ENCODE results near the gene MAPK6. TPM values are rescaled to one million over a fixed set of nuclear protein-coding genes. Genes with fewer than 3 reads are reported as not detected.
"Not testable (repeated sequence)": the region's sequence is repeated elsewhere in the genome, so short reads cannot be mapped to it uniquely, and the experiment has no call there.

MAPK6 gene
- total RNA-seq, 2 experiments from 2014 or later, result 27.3 to 28.1 TPM

DNA sequence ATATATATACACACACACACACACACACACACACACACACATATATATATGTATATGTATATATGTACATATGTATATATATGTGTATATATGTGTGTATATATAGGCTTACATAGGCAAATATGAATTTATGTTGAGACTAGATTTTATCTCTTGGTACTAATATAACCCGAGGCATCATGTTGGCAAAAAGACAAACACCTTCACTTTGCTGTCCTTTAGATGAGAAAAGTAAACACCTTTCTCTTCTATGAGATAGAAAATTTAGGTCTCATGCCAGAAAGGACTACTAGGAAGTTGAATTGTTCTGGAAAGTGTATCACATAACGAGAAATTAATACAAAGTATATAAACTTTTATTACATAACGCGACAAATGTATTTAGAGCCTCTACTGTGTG is 27.9 kb upstream of the MAPK6 start:
- Mint-ChIP-seq H3K4me3 (no peak overlapping the region), H3K4me1 (no peaks in the 10 kb centered on the region), H3K9me3 (ENCODE audit: low read depth) (no peaks in the 10 kb centered on the region), H3K27me3 (no peaks in the 10 kb centered on the region), H3K27ac (no peak overlapping the region), H3K36me3 (ENCODE audit: low read depth) (no peaks in the 10 kb centered on the region)
- ATAC-seq (no peak), DNase-seq (no peak)
- ChIA-PET CTCF (interaction anchor here (0.7 kb wide), 1 partner anchor 14 kb away, joined by 3 read pairs; no protein-coding TSS in a partner anchor), POLR2A (interaction anchor here (0.7 kb wide), 1 partner anchor 25 kb away, joined by 3 read pairs; no protein-coding TSS in a partner anchor)
- intact Hi-C loops (cut with DNase I, micrococcal nuclease), result no loop called here

- ATAC-seq, result no peak
- H3K36me3 Mint-ChIP-seq (ENCODE audit: low read depth), result no peaks in the 10 kb centered on the region
- H3K27me3 Mint-ChIP-seq, result no peaks in the 10 kb centered on the region
- CTCF ChIA-PET, result interaction anchor here (1.1 kb wide), 1 partner anchor 13 kb away, joined by 3 read pairs; no protein-coding TSS in a partner anchor
- no peaks in the 10 kb centered on the region for H3K9me3 Mint-ChIP-seq (ENCODE audit: low read depth)
- intact Hi-C loops (cut with DNase I, micrococcal nuclease), result no loop called here
- DNase-seq, result no peak
- no peak overlapping the region for H3K4me3 Mint-ChIP-seq
- no peak overlapping the region for H3K27ac Mint-ChIP-seq
- no peaks in the 10 kb centered on the region for H3K4me1 Mint-ChIP-seq
- POLR2A ChIA-PET, result no interaction called here
Observed at GRCh38 chr15:51992953-51993352, 26.1 kb upstream of the MAPK6 start.

DNA sequence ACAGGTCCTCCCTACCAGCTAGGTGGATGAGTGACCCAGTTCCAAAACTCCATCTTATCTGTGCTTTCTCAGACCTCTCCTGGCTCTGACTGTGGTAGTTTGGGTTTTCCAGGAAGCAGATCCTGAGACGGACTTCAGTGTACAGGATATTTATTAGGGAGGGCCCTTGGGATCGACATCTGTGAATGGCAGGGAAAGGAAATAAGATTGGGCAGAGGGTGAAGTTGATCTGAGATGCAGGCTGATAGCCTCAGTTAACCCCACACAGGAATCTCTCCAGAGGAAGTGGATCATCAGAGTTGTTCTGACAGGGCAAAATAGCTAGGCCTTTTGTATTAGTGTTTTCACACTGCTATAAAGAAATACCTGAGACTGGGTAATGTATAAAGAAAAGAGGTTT is 16.7 kb upstream of the MAPK6 start:
- ATAC-seq (no peak), DNase-seq (no peak)
- Mint-ChIP-seq H3K4me3 (no peak overlapping the region), H3K36me3 (ENCODE audit: low read depth) (peaks cover 4% of the 10 kb centered on the region), H3K4me1 (peaks cover 38% of the 10 kb centered on the region), H3K9me3 (ENCODE audit: low read depth) (peaks cover 2% of the 10 kb centered on the region), H3K27ac (no peak overlapping the region), H3K27me3 (no peaks in the 10 kb centered on the region)
- POLR2A ChIA-PET, result no interaction called here
- intact Hi-C loops (cut with DNase I, micrococcal nuclease), result no loop called here
- CTCF ChIA-PET, result no interaction called here

DNA sequence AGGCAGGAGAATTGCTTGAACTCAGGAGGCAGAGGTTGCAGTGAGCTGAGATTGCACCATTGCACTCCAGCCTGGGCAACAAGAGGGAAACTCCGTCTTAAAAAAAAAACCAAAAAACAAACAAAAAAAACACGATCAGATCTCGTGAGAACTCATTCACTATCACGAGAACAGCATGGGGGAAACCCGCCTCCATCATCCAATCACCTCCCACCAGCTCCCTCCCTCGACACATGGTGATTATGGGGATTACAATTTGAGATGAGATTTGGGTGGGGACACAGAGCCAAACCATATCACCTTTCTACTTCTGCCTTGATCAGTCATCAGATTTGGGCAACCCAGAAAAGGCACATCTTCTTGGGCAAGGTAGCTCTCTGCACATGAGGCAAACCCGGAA is 15.9 kb upstream of the MAPK6 start:
- H3K9me3 Mint-ChIP-seq (ENCODE audit: low read depth); H3K36me3 Mint-ChIP-seq (ENCODE audit: low read depth); H3K27ac Mint-ChIP-seq; H3K27me3 Mint-ChIP-seq; H3K4me3 Mint-ChIP-seq; intact Hi-C loops (cut with DNase I, micrococcal nuclease); ATAC-seq; DNase-seq: not testable (repeated sequence)
- ChIA-PET POLR2A (interaction anchor here (0.6 kb wide), 1 partner anchor 124 kb away, joined by 3 read pairs; no protein-coding TSS in a partner anchor), CTCF (interaction anchor here (0.6 to 1.4 kb wide), 2 partner anchors 19 to 265 kb away, joined by 3 read pairs; no protein-coding TSS in a partner anchor)
- H3K4me1 Mint-ChIP-seq, result peaks cover 42% of the 10 kb centered on the region

GRCh38 chr15:52003710-52004109 is 15.3 kb upstream of the MAPK6 start:
- ChIA-PET CTCF (interaction anchor here (1.4 to 1.5 kb wide), 2 partner anchors 18 to 26 kb away, joined by 3 to 4 read pairs; no protein-coding TSS in a partner anchor), POLR2A (interaction anchor here (0.6 kb wide), 1 partner anchor 124 kb away, joined by 3 read pairs; no protein-coding TSS in a partner anchor)
- no peak for ATAC-seq
- Mint-ChIP-seq H3K4me1 (peaks cover 48% of the 10 kb centered on the region), H3K36me3 (ENCODE audit: low read depth) (peaks cover 4% of the 10 kb centered on the region), H3K27me3 (no peaks in the 10 kb centered on the region), H3K9me3 (ENCODE audit: low read depth) (peaks cover 2% of the 10 kb centered on the region), H3K27ac (no peak overlapping the region), H3K4me3 (no peak overlapping the region)
- intact Hi-C loops (cut with DNase I, micrococcal nuclease), result no loop called here
- no peak for DNase-seq

DNA sequence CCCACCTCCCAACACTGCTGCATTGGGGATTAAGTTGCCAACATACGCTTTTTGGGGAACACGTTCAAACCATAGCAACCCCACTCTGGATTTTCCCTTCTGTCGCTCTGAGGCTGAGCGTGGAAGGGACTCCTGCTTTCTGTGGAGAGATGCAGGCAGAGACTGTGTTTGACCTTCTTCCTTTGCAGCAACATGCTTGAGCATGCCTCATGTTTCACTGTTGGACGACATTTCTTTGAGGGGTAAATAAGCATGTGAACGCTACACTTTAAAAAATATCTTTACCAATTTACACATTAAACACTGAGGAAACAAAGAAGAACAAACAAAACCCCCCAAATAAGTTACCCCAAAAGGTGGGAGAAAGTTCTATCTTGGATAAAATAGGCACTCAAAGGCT is 14.2 kb upstream of the MAPK6 start:
- no peak overlapping the region for H3K4me3 Mint-ChIP-seq
- intact Hi-C loops (cut with DNase I, micrococcal nuclease), result loop anchor here (5.0 kb wide), 4 partner anchors 33 to 1098 kb away; partner anchors contain the start of genes AP4E1 (in 1 of the 2) and LEO1 (in 1 of the 2)

GRCh38 chr15:52005748-52006701 is 13.0 kb upstream of the MAPK6 start:
- CTCF ChIA-PET, result interaction anchor here (0.6 to 1.8 kb wide), 4 partner anchors 13 to 24 kb away, joined by 3 to 8 read pairs (median 4); no protein-coding TSS in a partner anchor
- POLR2A ChIA-PET, result interaction anchor here (0.8 to 0.9 kb wide), 3 partner anchors 11 to 34 kb away, joined by 3 read pairs; partner anchors contain the start of gene LEO1
- Mint-ChIP-seq H3K4me3 (peak overlapping the region; percentile 6), H3K9me3 (ENCODE audit: low read depth) (peaks cover 2% of the 10 kb centered on the region), H3K27ac (peak overlapping the region; percentile 56), H3K27me3 (no peaks in the 10 kb centered on the region), H3K4me1 (peaks cover 64% of the 10 kb centered on the region), H3K36me3 (ENCODE audit: low read depth) (peaks cover 4% of the 10 kb centered on the region)
- DNase-seq (peak; percentile 54), ATAC-seq (peak; percentile 90)
- intact Hi-C loops (cut with DNase I, micrococcal nuclease), result loop anchor here (1.0 to 5.0 kb wide), 9 partner anchors 8 to 1099 kb away; partner anchors contain the start of genes AP4E1 (in 1 of the 2), LEO1 (in 1 of the 2) and MAPK6 (in 1 of the 2)

More for the DNA sequence above, 14.2 kb upstream of the MAPK6 start:
- H3K36me3 Mint-ChIP-seq (ENCODE audit: low read depth), result peaks cover 4% of the 10 kb centered on the region
- ChIA-PET POLR2A (no interaction called here), CTCF (interaction anchor here (0.9 to 1.5 kb wide), 3 partner anchors 25 to 74 kb away, joined by 3 to 4 read pairs (median 3); no protein-coding TSS in a partner anchor)
- H3K27ac Mint-ChIP-seq, result no peak overlapping the region
- peaks cover 55% of the 10 kb centered on the region for H3K4me1 Mint-ChIP-seq
- DNase-seq (no peak), ATAC-seq (no peak)
- H3K27me3 Mint-ChIP-seq, result no peaks in the 10 kb centered on the region
- H3K9me3 Mint-ChIP-seq (ENCODE audit: low read depth), result peaks cover 2% of the 10 kb centered on the region

- Mint-ChIP-seq H3K36me3 (ENCODE audit: low read depth) (peaks cover 4% of the 10 kb centered on the region), H3K9me3 (ENCODE audit: low read depth) (peaks cover 2% of the 10 kb centered on the region), H3K27me3 (no peaks in the 10 kb centered on the region), H3K4me3 (no peak overlapping the region), H3K4me1 (peaks cover 72% of the 10 kb centered on the region), H3K27ac (peak overlapping the region; percentile 56)
- ATAC-seq (peak; percentile 4), DNase-seq (no peak)
- POLR2A ChIA-PET, result interaction anchor here (0.8 kb wide), 1 partner anchor 19 kb away, joined by 3 read pairs; no protein-coding TSS in a partner anchor
- CTCF ChIA-PET, result interaction anchor here (0.6 to 1.8 kb wide), 4 partner anchors 13 to 470 kb away, joined by 3 to 8 read pairs (median 4); no protein-coding TSS in a partner anchor
- intact Hi-C loops (cut with DNase I, micrococcal nuclease), result loop anchor here (1.0 to 5.0 kb wide), 9 partner anchors 7 to 1100 kb away; partner anchors contain the start of genes AP4E1 (in 1 of the 2), LEO1 (in 1 of the 2) and MAPK6 (in 1 of the 2)
Observed at GRCh38 chr15:52006702-52007340, 12.2 kb upstream of the MAPK6 start.

GRCh38 chr15:52008359-52008697 is 10.7 kb upstream of the MAPK6 start:
- no peak overlapping the region for H3K4me3 Mint-ChIP-seq
- H3K4me1 Mint-ChIP-seq, result peaks cover 80% of the 10 kb centered on the region
- no peak overlapping the region for H3K27ac Mint-ChIP-seq
- DNase-seq, result peak; percentile 18
- ChIA-PET POLR2A (no interaction called here), CTCF (interaction anchor here (1.0 kb wide), 1 partner anchor 9 kb away, joined by 5 read pairs; no protein-coding TSS in a partner anchor)
- intact Hi-C loops (cut with DNase I, micrococcal nuclease), result loop anchor here (5.0 kb wide), 4 partner anchors 34 to 1101 kb away; partner anchors contain the start of genes AP4E1 (in 1 of the 2) and LEO1 (in 1 of the 2)
- no peaks in the 10 kb centered on the region for H3K27me3 Mint-ChIP-seq
- no peak for ATAC-seq
- no peaks in the 10 kb centered on the region for H3K9me3 Mint-ChIP-seq (ENCODE audit: low read depth)
- no peaks in the 10 kb centered on the region for H3K36me3 Mint-ChIP-seq (ENCODE audit: low read depth)

- intact Hi-C loops (cut with DNase I, micrococcal nuclease), result loop anchor here (5.0 kb wide), 4 partner anchors 33 to 1102 kb away; partner anchors contain the start of genes AP4E1 (in 1 of the 2) and LEO1 (in 1 of the 2)
- CTCF ChIA-PET, result interaction anchor here (1.0 kb wide), 1 partner anchor 9 kb away, joined by 5 read pairs; no protein-coding TSS in a partner anchor
Observed at GRCh38 chr15:52008698-52009434, 10.2 kb upstream of the MAPK6 start.

More at GRCh38 chr15:52008698-52009434, 10.2 kb upstream of the MAPK6 start:
- H3K4me3 Mint-ChIP-seq, result no peak overlapping the region
- peaks cover 80% of the 10 kb centered on the region for H3K4me1 Mint-ChIP-seq
- POLR2A ChIA-PET, result no interaction called here
- ATAC-seq, result no peak
- H3K27me3 Mint-ChIP-seq, result no peaks in the 10 kb centered on the region
- DNase-seq, result no peak
- no peak overlapping the region for H3K27ac Mint-ChIP-seq
- no peaks in the 10 kb centered on the region for H3K9me3 Mint-ChIP-seq (ENCODE audit: low read depth)
- H3K36me3 Mint-ChIP-seq (ENCODE audit: low read depth), result no peaks in the 10 kb centered on the region
